BE2C (cell line): Measurements from ENCODE around the gene TEX19.

Experiments used
- DNase-seq: peaks from one replicate; pipeline ENCODE4 v3.0.0-alpha.2; 2020
- H3K27me3 ChIP-seq: fragments of 250-450 bp; sonication (Bioruptor Pico); 2 replicates; pipeline ENCODE4 v1.5.1; 2020; ENCODE audit warnings: mild to moderate bottlenecking
- H3K36me3 ChIP-seq: fragments of 250-450 bp; sonication (Bioruptor Pico); 2 replicates; pipeline ENCODE4 v1.5.1; 2020; ENCODE audit warnings: mild to moderate bottlenecking
- H3K4me1 ChIP-seq: fragments of 250-450 bp; sonication (Bioruptor Pico); 2 replicates; pipeline ENCODE4 v1.5.1; 2020
- H3K4me3 ChIP-seq: 2 replicates; pipeline ENCODE4 v1.5.1; 2011; ENCODE audit warnings: low read depth, low read length
- H3K9me3 ChIP-seq: fragments of 250-450 bp; sonication (Bioruptor Pico); 2 replicates; pipeline ENCODE4 v1.5.1; 2020
- TF ChIP-seq, protein P1 (sequence below): IDR thresholded peaks from 2 replicates; pipeline ENCODE4 v1.5.1; 2012; ENCODE audit warnings: mild to moderate bottlenecking, low read depth, low read length

The TEX19 gene

DNA sequence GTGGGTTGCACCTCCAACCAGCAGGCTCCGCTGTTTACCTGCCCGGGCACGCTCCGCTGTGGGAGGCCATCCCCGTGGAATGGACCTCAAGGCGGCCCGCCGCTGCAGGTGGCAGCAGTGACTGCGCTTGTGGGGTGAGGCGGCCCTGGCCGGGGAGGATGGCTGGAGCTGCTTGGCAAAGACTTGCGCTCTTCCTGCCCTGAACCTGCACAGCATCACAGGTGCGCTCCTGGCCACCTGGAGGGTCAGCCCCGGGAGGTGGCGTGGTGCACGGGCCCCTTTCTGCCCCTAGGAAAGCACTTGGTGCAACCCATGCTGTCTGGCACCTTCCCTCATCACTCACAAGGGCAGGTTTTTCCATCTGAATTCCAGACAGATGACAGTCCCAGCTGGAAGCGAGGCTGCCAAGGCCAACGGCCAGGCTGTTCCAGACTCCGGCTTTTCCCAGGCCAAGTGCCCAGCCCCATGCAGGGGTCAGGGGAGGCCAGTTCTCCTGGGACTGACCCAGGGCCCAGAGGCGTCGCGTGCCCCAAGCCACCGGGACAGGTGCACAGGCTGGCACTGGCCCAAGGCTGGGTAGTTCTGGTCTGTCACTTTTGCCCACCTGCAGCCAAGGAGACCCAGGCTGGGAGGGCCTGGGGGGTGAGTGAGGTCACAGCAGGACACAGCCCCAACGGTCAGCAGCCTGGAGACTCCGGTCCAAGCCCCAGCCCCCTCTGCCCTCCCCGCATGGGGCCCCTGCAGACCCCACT, 25.9 kb downstream of the TEX19 start:
- no peak for DNase-seq
- Histone ChIP-seq H3K36me3 (no peaks in the 10 kb centered on the region), H3K9me3 (no peaks in the 10 kb centered on the region), H3K27me3 (peaks cover 8% of the 10 kb centered on the region; the same call in 1 of the 2 replicates), H3K4me1 (peaks cover 13% of the 10 kb centered on the region), H3K4me3 (no peak overlapping the region)
- TF ChIP-seq, protein P1, sequence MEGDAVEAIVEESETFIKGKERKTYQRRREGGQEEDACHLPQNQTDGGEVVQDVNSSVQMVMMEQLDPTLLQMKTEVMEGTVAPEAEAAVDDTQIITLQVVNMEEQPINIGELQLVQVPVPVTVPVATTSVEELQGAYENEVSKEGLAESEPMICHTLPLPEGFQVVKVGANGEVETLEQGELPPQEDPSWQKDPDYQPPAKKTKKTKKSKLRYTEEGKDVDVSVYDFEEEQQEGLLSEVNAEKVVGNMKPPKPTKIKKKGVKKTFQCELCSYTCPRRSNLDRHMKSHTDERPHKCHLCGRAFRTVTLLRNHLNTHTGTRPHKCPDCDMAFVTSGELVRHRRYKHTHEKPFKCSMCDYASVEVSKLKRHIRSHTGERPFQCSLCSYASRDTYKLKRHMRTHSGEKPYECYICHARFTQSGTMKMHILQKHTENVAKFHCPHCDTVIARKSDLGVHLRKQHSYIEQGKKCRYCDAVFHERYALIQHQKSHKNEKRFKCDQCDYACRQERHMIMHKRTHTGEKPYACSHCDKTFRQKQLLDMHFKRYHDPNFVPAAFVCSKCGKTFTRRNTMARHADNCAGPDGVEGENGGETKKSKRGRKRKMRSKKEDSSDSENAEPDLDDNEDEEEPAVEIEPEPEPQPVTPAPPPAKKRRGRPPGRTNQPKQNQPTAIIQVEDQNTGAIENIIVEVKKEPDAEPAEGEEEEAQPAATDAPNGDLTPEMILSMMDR, result peak; percentile 10; the same call in 1 of the 2 replicates

DNA sequence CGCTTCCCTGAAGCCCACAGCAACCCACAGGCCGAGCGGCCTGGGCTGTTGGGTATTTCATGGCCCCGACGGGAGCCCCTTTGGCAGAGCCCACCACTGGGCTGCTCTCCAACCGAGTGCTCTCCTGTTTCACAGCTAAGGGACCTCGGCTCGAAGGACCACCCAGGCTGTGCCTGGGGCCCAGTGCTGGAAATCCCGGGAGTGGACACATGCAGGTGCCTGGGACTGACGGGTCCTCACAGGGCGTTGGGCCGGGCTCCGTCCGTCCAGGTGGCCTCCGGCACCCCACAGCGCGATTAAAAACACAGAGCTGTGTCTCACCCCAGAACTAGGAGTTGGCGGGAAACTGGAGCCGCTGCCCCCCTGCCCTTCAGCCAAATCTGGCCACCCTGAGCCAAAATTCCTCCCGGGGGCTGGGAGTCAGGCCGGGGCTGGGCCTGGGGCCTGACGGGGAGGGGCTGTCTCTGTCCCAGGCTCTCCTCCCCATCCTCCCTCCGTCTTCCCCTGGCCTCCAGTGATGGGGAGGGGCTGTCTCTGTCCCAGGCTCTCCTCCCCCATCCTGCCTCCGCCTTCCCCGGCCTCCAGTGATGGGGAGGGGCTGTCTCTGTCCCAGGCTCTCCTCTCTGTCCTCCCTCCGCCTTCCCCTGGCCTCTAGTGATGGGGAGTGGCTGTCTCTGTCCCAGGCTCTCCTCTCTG, 26.7 kb downstream of the TEX19 start:
- Histone ChIP-seq H3K36me3 (no peaks in the 10 kb centered on the region), H3K4me1 (peaks cover 13% of the 10 kb centered on the region), H3K4me3 (no peak overlapping the region), H3K27me3 (no peaks in the 10 kb centered on the region), H3K9me3 (no peaks in the 10 kb centered on the region)
- TF ChIP-seq, protein P1, result no peak
- DNase-seq, result no peak

DNA sequence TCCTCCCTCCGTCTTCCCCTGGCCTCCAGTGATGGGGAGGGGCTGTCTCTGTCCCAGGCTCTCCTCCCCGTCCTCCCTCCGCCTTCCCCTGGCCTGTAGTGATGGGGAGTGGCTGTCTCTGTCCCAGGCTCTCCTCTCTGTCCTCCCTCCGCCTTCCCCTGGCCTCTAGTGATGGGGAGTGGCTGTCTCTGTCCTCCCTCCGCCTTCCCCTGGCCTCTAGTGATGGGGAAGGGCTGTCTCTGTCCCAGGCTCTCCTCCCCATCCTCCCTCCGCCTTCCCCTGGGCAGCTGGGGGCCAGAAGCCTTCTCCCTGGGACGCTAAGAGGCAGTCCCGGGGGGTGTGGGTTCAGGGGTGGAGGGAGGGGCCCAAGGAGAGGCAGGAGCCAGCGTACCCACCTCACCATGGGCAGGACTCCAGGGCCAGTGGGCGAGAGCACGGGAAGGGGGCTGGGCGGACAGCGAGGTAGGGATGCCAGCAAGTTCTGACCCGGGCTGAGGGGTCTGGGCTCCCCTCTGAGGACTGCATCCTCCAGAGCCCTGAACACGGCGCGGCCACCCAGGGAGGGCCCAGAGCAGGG, 27.3 kb downstream of the TEX19 start:
- Histone ChIP-seq H3K4me1 (peaks cover 13% of the 10 kb centered on the region), H3K4me3 (no peak overlapping the region), H3K27me3 (no peaks in the 10 kb centered on the region), H3K36me3 (no peaks in the 10 kb centered on the region; the same call in 1 of the 2 replicates), H3K9me3 (no peaks in the 10 kb centered on the region)
- TF ChIP-seq, protein P1, result no peak
- DNase-seq, result no peak

DNA sequence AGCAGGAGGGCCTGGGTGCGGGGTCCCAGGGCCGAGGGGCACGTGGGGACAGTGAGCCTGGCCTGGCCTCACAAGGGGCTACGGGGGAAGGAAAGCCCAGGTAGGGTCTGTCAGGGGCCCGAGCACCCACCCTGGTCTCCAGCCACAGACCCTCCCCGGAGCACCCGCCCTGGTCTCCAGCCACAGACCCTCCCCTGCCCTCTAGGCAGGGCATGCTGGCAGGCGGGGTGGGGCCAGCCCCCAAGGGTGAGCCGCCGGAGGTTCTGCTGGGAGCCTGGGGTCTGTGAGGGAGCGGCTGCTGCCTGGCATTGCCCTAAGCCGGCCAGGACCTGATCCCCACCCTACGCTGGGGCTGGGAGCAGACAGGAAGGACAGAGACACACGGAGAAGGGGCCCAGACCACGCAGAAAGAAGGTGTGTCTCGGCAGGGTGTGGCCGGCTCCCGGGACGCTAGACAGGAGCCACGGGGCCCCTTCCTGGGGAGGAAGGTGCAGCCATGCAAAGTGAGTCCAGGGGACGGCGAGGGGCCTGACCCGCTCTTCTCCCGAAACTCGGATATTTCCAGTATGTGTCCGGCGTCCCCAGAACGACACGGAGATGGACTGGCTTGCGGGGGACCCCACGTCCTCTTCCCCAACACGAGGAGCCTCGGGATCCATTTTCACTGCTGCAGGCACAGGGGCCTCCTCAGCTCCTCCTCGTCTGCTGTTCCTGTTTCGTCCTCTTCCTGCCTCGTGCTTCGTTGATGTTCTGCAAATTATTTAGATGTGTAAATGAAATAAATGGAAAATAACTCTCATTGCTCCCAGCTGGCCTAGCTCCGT, 28.0 kb downstream of the TEX19 start:
- H3K36me3 ChIP-seq, result peaks cover 3% of the 10 kb centered on the region
- H3K4me1 ChIP-seq, result peaks cover 13% of the 10 kb centered on the region
- DNase-seq, result no peak
- H3K9me3 ChIP-seq, result no peaks in the 10 kb centered on the region
- H3K4me3 ChIP-seq, result no peak overlapping the region
- TF ChIP-seq, protein P1, result no peak
- no peaks in the 10 kb centered on the region for H3K27me3 ChIP-seq

DNA sequence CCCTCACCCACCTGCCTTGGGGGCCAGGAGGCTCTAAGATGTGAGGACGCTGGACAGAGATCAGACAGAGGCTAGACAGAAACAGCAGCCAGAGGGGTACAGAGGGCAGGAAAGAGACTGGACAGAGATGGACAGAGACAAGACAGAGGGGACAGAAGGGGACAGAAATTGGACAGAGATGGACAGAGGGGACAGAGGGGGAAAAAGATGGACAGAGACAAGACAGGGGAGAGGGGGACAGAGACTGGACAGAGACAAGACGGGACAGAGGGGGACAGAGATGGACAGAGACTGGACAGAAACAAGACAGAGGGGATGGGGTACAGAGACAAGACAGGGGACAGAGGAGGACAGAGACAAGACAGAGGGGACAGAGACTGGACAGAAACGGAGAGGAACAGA, 28.7 kb downstream of the TEX19 start:
- Histone ChIP-seq H3K27me3 (no peaks in the 10 kb centered on the region), H3K4me1 (peaks cover 13% of the 10 kb centered on the region), H3K36me3 (peaks cover 6% of the 10 kb centered on the region), H3K4me3 (no peak overlapping the region), H3K9me3 (no peaks in the 10 kb centered on the region)
- DNase-seq, result no peak
- TF ChIP-seq, protein P1, result no peak
